ENCODE results near the gene HDLBP. TPM values are rescaled to one million over a fixed set of nuclear protein-coding genes. Genes with fewer than 3 reads are reported as not detected.
"Not testable (repeated sequence)": the region's sequence is repeated elsewhere in the genome, so short reads cannot be mapped to it uniquely, and the experiment has no call there.

HDLBP gene
- total and polyA plus RNA-seq, 2 donors: 85.1 to 111 TPM

GRCh38 chr2:241302759-241303651, 12.5 kb downstream of the HDLBP start:
- H3K9me3 ChIP-seq (ENCODE audit: control insufficient read depth in 2 of 2, insufficient read depth in 1 of 2, low read length in 1 of 2): no peaks in the 10 kb centered on the region
- no peak overlapping the region for H3K4me3 ChIP-seq (ENCODE audit: low read length in 2 of 2)
- no peaks in the 10 kb centered on the region for H3K27me3 ChIP-seq (ENCODE audit: control insufficient read depth in 2 of 2, insufficient read depth in 1 of 2, low read length in 1 of 2)
- H3K36me3 ChIP-seq (ENCODE audit: control insufficient read depth in 2 of 2, insufficient read depth in 2 of 2, low read length in 1 of 2): peaks cover 2 to 3% of the 10 kb centered on the region in 2 donors
- 93% methylated on average over 13 of the region's 13 CpGs for WGBS
- DNase-seq (ENCODE audit: low read depth in 6 of 9, low spot score in 9 of 9): no peak
- peaks cover 11 to 37% of the 10 kb centered on the region in 2 donors for H3K4me1 ChIP-seq (ENCODE audit: control insufficient read depth in 2 of 2, insufficient read depth in 2 of 2, low read length in 2 of 2)
- H3K27ac ChIP-seq (ENCODE audit: low read depth in 1 of 2, low read length in 1 of 2): no peak overlapping the region

GRCh38 chr2:241302083-241302482, 13.4 kb downstream of the HDLBP start:
- no peak for DNase-seq (ENCODE audit: low read depth in 6 of 9, low spot score in 9 of 9)
- Histone ChIP-seq H3K9me3 (ENCODE audit: control insufficient read depth in 2 of 2, insufficient read depth in 1 of 2, low read length in 1 of 2) (no peaks in the 10 kb centered on the region), H3K4me1 (ENCODE audit: control insufficient read depth in 2 of 2, insufficient read depth in 2 of 2, low read length in 2 of 2) (peaks cover 11 to 38% of the 10 kb centered on the region in 2 donors), H3K4me3 (ENCODE audit: low read length in 2 of 2) (no peak overlapping the region), H3K36me3 (ENCODE audit: control insufficient read depth in 2 of 2, insufficient read depth in 2 of 2, low read length in 1 of 2) (peaks cover 6 to 7% of the 10 kb centered on the region in 2 donors), H3K27ac (ENCODE audit: low read depth in 1 of 2, low read length in 1 of 2) (no peak overlapping the region), H3K27me3 (ENCODE audit: control insufficient read depth in 2 of 2, insufficient read depth in 1 of 2, low read length in 1 of 2) (no peaks in the 10 kb centered on the region)
- over 99% methylated on average over 3 of the region's 3 CpGs for WGBS

- H3K4me1 ChIP-seq (ENCODE audit: control insufficient read depth in 2 of 2, insufficient read depth in 2 of 2, low read length in 2 of 2): peaks cover 11 to 33% of the 10 kb centered on the region in 2 donors
- no peaks in the 10 kb centered on the region for H3K27me3 ChIP-seq (ENCODE audit: control insufficient read depth in 2 of 2, insufficient read depth in 1 of 2, low read length in 1 of 2)
- no peaks in the 10 kb centered on the region for H3K9me3 ChIP-seq (ENCODE audit: control insufficient read depth in 2 of 2, insufficient read depth in 1 of 2, low read length in 1 of 2)
- H3K27ac ChIP-seq (ENCODE audit: low read depth in 1 of 2, low read length in 1 of 2): no peak overlapping the region
- DNase-seq (ENCODE audit: low read depth in 6 of 9, low spot score in 9 of 9): peak in 3 of 9 donors; percentile 17 to 66 (median 24)
- 69% methylated on average over 12 of the region's 12 CpGs for WGBS
- no peak overlapping the region for H3K4me3 ChIP-seq (ENCODE audit: low read length in 2 of 2)
- H3K36me3 ChIP-seq (ENCODE audit: control insufficient read depth in 2 of 2, insufficient read depth in 2 of 2, low read length in 1 of 2): peaks cover 7 to 10% of the 10 kb centered on the region in 2 donors
Measured at GRCh38 chr2:241300000-241300399, 15.5 kb downstream of the HDLBP start.

- DNase-seq (ENCODE audit: low read depth in 6 of 9, low spot score in 9 of 9): peak in 5 of 9 donors; percentile 41 to 84 (median 56)
- 9% methylated on average over 5 of the region's 5 CpGs for WGBS
- Histone ChIP-seq H3K4me1 (ENCODE audit: control insufficient read depth in 2 of 2, insufficient read depth in 2 of 2, low read length in 2 of 2) (peaks cover 11 to 31% of the 10 kb centered on the region in 2 donors), H3K27me3 (ENCODE audit: control insufficient read depth in 2 of 2, insufficient read depth in 1 of 2, low read length in 1 of 2) (no peaks in the 10 kb centered on the region), H3K4me3 (ENCODE audit: low read length in 2 of 2) (no peak overlapping the region), H3K27ac (ENCODE audit: low read depth in 1 of 2, low read length in 1 of 2) (no peak overlapping the region), H3K9me3 (ENCODE audit: control insufficient read depth in 2 of 2, insufficient read depth in 1 of 2, low read length in 1 of 2) (no peaks in the 10 kb centered on the region), H3K36me3 (ENCODE audit: control insufficient read depth in 2 of 2, insufficient read depth in 2 of 2, low read length in 1 of 2) (peaks cover 7 to 10% of the 10 kb centered on the region in 2 donors)
Measured at GRCh38 chr2:241298673-241299072, 16.8 kb downstream of the HDLBP start.

GRCh38 chr2:241296767-241297166, 18.7 kb downstream of the HDLBP start:
- Histone ChIP-seq H3K27me3 (ENCODE audit: control insufficient read depth in 2 of 2, insufficient read depth in 1 of 2, low read length in 1 of 2) (no peaks in the 10 kb centered on the region), H3K36me3 (ENCODE audit: control insufficient read depth in 2 of 2, insufficient read depth in 2 of 2, low read length in 1 of 2) (peaks cover 3 to 8% of the 10 kb centered on the region in 2 donors), H3K9me3 (ENCODE audit: control insufficient read depth in 2 of 2, insufficient read depth in 1 of 2, low read length in 1 of 2) (no peaks in the 10 kb centered on the region), H3K27ac (ENCODE audit: low read depth in 1 of 2, low read length in 1 of 2) (no peak overlapping the region), H3K4me3 (ENCODE audit: low read length in 2 of 2) (no peak overlapping the region), H3K4me1 (ENCODE audit: control insufficient read depth in 2 of 2, insufficient read depth in 2 of 2, low read length in 2 of 2) (peaks cover 11 to 27% of the 10 kb centered on the region in 2 donors)
- no peak for DNase-seq (ENCODE audit: low read depth in 6 of 9, low spot score in 9 of 9)
- WGBS: 95% methylated on average over 8 of the region's 8 CpGs

- peaks cover 9 to 27% of the 10 kb centered on the region in 2 donors for H3K4me1 ChIP-seq (ENCODE audit: control insufficient read depth in 2 of 2, insufficient read depth in 2 of 2, low read length in 2 of 2)
- no peak overlapping the region for H3K4me3 ChIP-seq (ENCODE audit: low read length in 2 of 2)
Measured at GRCh38 chr2:241295326-241296095, 20.0 kb downstream of the HDLBP start.

GRCh38 chr2:241293378-241293797, 22.1 kb downstream of the HDLBP start:
- not testable (repeated sequence) for DNase-seq (ENCODE audit: low read depth in 6 of 9, low spot score in 9 of 9); H3K9me3 ChIP-seq (ENCODE audit: control insufficient read depth in 2 of 2, insufficient read depth in 1 of 2, low read length in 1 of 2); H3K36me3 ChIP-seq (ENCODE audit: control insufficient read depth in 2 of 2, insufficient read depth in 2 of 2, low read length in 1 of 2); H3K4me1 ChIP-seq (ENCODE audit: control insufficient read depth in 2 of 2, insufficient read depth in 2 of 2, low read length in 2 of 2); H3K27me3 ChIP-seq (ENCODE audit: control insufficient read depth in 2 of 2, insufficient read depth in 1 of 2, low read length in 1 of 2); H3K4me3 ChIP-seq (ENCODE audit: low read length in 2 of 2); H3K27ac ChIP-seq (ENCODE audit: low read depth in 1 of 2, low read length in 1 of 2)
- WGBS: 97% methylated on average over 7 of the region's 7 CpGs

More at GRCh38 chr2:241295326-241296095, 20.0 kb downstream of the HDLBP start:
- Histone ChIP-seq H3K36me3 (ENCODE audit: control insufficient read depth in 2 of 2, insufficient read depth in 2 of 2, low read length in 1 of 2) (peaks cover 3 to 8% of the 10 kb centered on the region in 2 donors), H3K27me3 (ENCODE audit: control insufficient read depth in 2 of 2, insufficient read depth in 1 of 2, low read length in 1 of 2) (no peaks in the 10 kb centered on the region), H3K9me3 (ENCODE audit: control insufficient read depth in 2 of 2, insufficient read depth in 1 of 2, low read length in 1 of 2) (no peaks in the 10 kb centered on the region), H3K27ac (ENCODE audit: low read depth in 1 of 2, low read length in 1 of 2) (no peak overlapping the region)
- 88% methylated on average over 7 of the region's 7 CpGs for WGBS
- no peak for DNase-seq (ENCODE audit: low read depth in 6 of 9, low spot score in 9 of 9)

- DNase-seq (ENCODE audit: low read depth in 6 of 9, low spot score in 9 of 9): no peak
- WGBS: 86% methylated on average over 6 of the region's 6 CpGs
Measured at GRCh38 chr2:241291977-241292376, 23.5 kb downstream of the HDLBP start.

GRCh38 chr2:241291153-241291552, 24.3 kb downstream of the HDLBP start:
- Histone ChIP-seq H3K4me1 (ENCODE audit: control insufficient read depth in 2 of 2, insufficient read depth in 2 of 2, low read length in 2 of 2) (peaks cover 0 to 5% of the 10 kb centered on the region in 2 donors), H3K27me3 (ENCODE audit: control insufficient read depth in 2 of 2, insufficient read depth in 1 of 2, low read length in 1 of 2) (no peaks in the 10 kb centered on the region), H3K36me3 (ENCODE audit: control insufficient read depth in 2 of 2, insufficient read depth in 2 of 2, low read length in 1 of 2) (peaks cover 0 to 2% of the 10 kb centered on the region in 2 donors), H3K4me3 (ENCODE audit: low read length in 2 of 2) (no peak overlapping the region), H3K9me3 (ENCODE audit: control insufficient read depth in 2 of 2, insufficient read depth in 1 of 2, low read length in 1 of 2) (no peaks in the 10 kb centered on the region), H3K27ac (ENCODE audit: low read depth in 1 of 2, low read length in 1 of 2) (no peak overlapping the region)
- DNase-seq (ENCODE audit: low read depth in 6 of 9, low spot score in 9 of 9): no peak
- 96% methylated on average over 6 of the region's 6 CpGs for WGBS

More at GRCh38 chr2:241291977-241292376, 23.5 kb downstream of the HDLBP start:
- H3K4me1 ChIP-seq (ENCODE audit: control insufficient read depth in 2 of 2, insufficient read depth in 2 of 2, low read length in 2 of 2): peaks cover 0 to 5% of the 10 kb centered on the region in 2 donors
- H3K4me3 ChIP-seq (ENCODE audit: low read length in 2 of 2): no peak overlapping the region
- no peaks in the 10 kb centered on the region for H3K9me3 ChIP-seq (ENCODE audit: control insufficient read depth in 2 of 2, insufficient read depth in 1 of 2, low read length in 1 of 2)
- peaks cover 0 to 5% of the 10 kb centered on the region in 2 donors for H3K36me3 ChIP-seq (ENCODE audit: control insufficient read depth in 2 of 2, insufficient read depth in 2 of 2, low read length in 1 of 2)
- no peak overlapping the region for H3K27ac ChIP-seq (ENCODE audit: low read depth in 1 of 2, low read length in 1 of 2)
- H3K27me3 ChIP-seq (ENCODE audit: control insufficient read depth in 2 of 2, insufficient read depth in 1 of 2, low read length in 1 of 2): no peaks in the 10 kb centered on the region

Data from thymus (tissue), 11 donors.